K562 (cell line): ENCODE data around the gene VKORC1. TPM values are rescaled to one million over a fixed set of nuclear protein-coding genes. Genes with fewer than 3 reads are reported as not detected.

ENCODE experiments used
- BCOR ChIP-seq: fragments of 450-650 bp; IDR thresholded peaks from 2 replicates; pipeline ENCODE4 v1.6.1; 2016
- CCNT2 ChIP-seq: IDR thresholded peaks from 2 replicates; pipeline ENCODE4 v1.6.1; 2011; ENCODE audit warnings: borderline replicate concordance, low read depth, mild to moderate bottlenecking, moderate library complexity, mixed read lengths, low read length; ENCODE audit not compliant: insufficient read length; ENCODE audit errors: extremely low read depth
- ETV1 ChIP-seq: fragments of 450-650 bp; conservative IDR thresholded peaks from 2 replicates; pipeline ENCODE4 v1.6.1; 2016; ENCODE audit warnings: missing genetic modification characterization, control low read depth, low read depth, missing compliant biosample characterization
- EZH2 ChIP-seq: IDR thresholded peaks from 2 replicates; pipeline ENCODE4 v1.6.1; 2012; ENCODE audit warnings: low read depth, mild to moderate bottlenecking, inconsistent platforms, low read length, borderline replicate concordance
- HMGN3 ChIP-seq: IDR thresholded peaks from 2 replicates; pipeline ENCODE4 v1.6.1; 2011; ENCODE audit warnings: borderline replicate concordance, low read depth, mild to moderate bottlenecking, mixed read lengths, low read length; ENCODE audit not compliant: insufficient read length; ENCODE audit errors: extremely low read depth
- KDM5B ChIP-seq: fragments of 200-600 bp; sonication (generic); IDR thresholded peaks from 2 replicates; pipeline ENCODE4 v1.6.1; 2012; ENCODE audit warnings: low read depth, mild to moderate bottlenecking, moderate library complexity, low read length, control low read depth, inconsistent platforms; ENCODE audit not compliant: insufficient replicate concordance
- MCM3 ChIP-seq: fragments of 450-650 bp; IDR thresholded peaks from 2 replicates; pipeline ENCODE4 v1.6.1; 2016
- RBM22 ChIP-seq: fragments of 200-400 bp; formaldehyde crosslinking; IDR thresholded peaks from 2 replicates; pipeline ENCODE4 v1.6.1; 2018; ENCODE audit warnings: low read length, low read depth; ENCODE audit not compliant: poor library complexity, severe bottlenecking
- RFX7 ChIP-seq: fragments of 250-450 bp; sonication (Bioruptor Pico); IDR thresholded peaks from 2 replicates; pipeline ENCODE4 v1.5.1; 2021; ENCODE audit warnings: mild to moderate bottlenecking
- SETDB1 ChIP-seq: IDR thresholded peaks from one replicate; pipeline ENCODE4 v1.6.1; 2012; ENCODE audit warnings: low read length, control low read depth, inconsistent platforms
- SIN3A ChIP-seq, 2 experiments: fragments of 150-350 bp in 1 of 2; IDR thresholded peaks; 2 replicates each; pipeline ENCODE4 v1.6.1; 2011 to 2016; ENCODE audit warnings: borderline replicate concordance in 2 of 2, low read depth in 2 of 2, low read length in 2 of 2, mild to moderate bottlenecking in 2 of 2, moderate library complexity in 2 of 2; ENCODE audit not compliant: control insufficient read depth in 1 of 2
- SMAD2 ChIP-seq: fragments of 150-350 bp; IDR thresholded peaks from 2 replicates; pipeline ENCODE4 v1.6.1; 2014; ENCODE audit warnings: low read depth, mild to moderate bottlenecking, low read length
- SMAD4 ChIP-seq: fragments of 250-450 bp; sonication (Bioruptor Pico); conservative IDR thresholded peaks from 2 replicates; pipeline ENCODE4 v1.8.0; 2021; ENCODE audit warnings: inconsistent platforms, mild to moderate bottlenecking, moderate library complexity
- SMARCB1 ChIP-seq: IDR thresholded peaks from 2 replicates; pipeline ENCODE4 v1.6.1; 2011; ENCODE audit warnings: improper control_type of control experiment, low read depth; ENCODE audit not compliant: insufficient read length
- ZBED1 ChIP-seq: IDR thresholded peaks from 2 replicates; pipeline ENCODE4 v1.6.1; 2014
- polyA plus RNA-seq, 8 experiments: library from polyadenylated mRNA; depleted of rRNA in 4 of 8; stranded (reverse) in 5 of 8; unstranded in 3 of 8; fragments of >200 nt; fragmentation: Nextera tagmentation in 2 of 8; fragmentation: Illumina TruSeq in 1 of 8; extraction: Ambion mirVana in 2 of 8; extraction: Trizol in 1 of 8; gene quantifications; 2 replicates each; pipeline versions ENCODE4 v1.2.1 to v1.2.3, GENCODE V29; 2011 to 2014; ENCODE audit warnings: inconsistent platforms in 1 of 8, missing spikeins in 1 of 8
- total RNA-seq, 7 experiments: library from RNA; depleted of rRNA in 6 of 7; stranded (reverse); fragments of >200 nt in 6 of 7; fragmentation: Illumina TruSeq in 2 of 7; extraction: Trizol in 2 of 7; gene quantifications; 2 replicates each; pipeline versions ENCODE4 v1.2.1 to v1.2.3, GENCODE V29; 2011 to 2021; ENCODE audit warnings: low replicate concordance in 1 of 7
- TF ChIP-seq, protein P1 (sequence below): sonication (generic); formaldehyde crosslinking; IDR thresholded peaks from 2 replicates; pipeline ENCODE4 v1.8.0; 2022; ENCODE audit warnings: mild to moderate bottlenecking, missing genetic modification reagents, borderline replicate concordance
- TF ChIP-seq, protein P2 (sequence below): sonication (generic); formaldehyde crosslinking; IDR thresholded peaks from 2 replicates; pipeline ENCODE4 v1.8.0; 2022; ENCODE audit warnings: mild to moderate bottlenecking, missing genetic modification reagents
- TF ChIP-seq, protein P3 (sequence below): IDR thresholded peaks from 2 replicates; pipeline ENCODE4 v1.6.1; 2011; ENCODE audit warnings: borderline replicate concordance, low read depth, mild to moderate bottlenecking, moderate library complexity, low read length; ENCODE audit not compliant: insufficient read depth, poor library complexity, severe bottlenecking

VKORC1 gene
- total and polyA plus RNA-seq, 9 of the 15 experiments (the other 6 are each of a cell fraction or from before 2014, with no cell fraction given): 30.0 to 119 (median 62.1) TPM

DNA sequence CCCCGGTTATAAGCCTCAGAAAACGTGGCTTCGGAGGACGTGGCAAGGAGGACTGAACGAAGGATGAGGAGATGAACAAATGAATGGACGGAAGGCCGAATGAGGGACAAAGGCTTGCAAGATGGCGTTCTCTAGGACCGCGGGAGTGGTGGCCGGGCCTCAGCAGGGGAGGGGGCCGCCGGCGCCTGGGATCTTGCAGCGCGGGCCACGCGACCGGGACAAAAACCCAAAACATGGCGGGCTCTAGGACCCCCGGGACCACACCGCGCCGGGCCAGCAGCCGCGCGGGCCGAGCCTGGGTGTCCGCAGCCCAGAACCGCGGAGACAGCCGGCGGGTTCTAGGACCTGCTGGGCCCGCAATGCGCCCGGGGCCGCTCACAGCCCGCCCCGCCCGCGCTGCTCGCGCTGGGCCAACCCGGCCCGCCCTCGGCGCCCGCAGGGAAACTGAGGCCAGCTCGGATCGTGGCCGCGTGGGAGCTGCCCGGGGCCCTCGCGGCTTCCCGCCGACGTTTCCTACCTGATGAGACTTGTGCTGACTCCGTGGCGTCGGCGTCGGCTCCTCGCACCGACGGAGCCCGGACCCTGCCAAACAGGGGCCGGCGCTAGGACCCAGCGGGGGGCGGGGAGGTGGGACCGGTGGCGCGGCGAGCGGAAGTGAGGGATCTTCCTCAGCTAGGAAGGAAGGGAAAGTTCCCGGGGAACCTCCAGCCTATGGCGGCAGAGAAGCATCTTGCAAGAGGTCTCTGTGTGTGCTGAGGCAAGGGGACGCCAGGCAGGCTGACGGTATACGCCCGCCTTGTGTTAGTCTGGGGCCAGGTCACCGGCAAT lies 21.2 kb downstream of the VKORC1 start (continued):
- TF ChIP-seq, protein P1, sequence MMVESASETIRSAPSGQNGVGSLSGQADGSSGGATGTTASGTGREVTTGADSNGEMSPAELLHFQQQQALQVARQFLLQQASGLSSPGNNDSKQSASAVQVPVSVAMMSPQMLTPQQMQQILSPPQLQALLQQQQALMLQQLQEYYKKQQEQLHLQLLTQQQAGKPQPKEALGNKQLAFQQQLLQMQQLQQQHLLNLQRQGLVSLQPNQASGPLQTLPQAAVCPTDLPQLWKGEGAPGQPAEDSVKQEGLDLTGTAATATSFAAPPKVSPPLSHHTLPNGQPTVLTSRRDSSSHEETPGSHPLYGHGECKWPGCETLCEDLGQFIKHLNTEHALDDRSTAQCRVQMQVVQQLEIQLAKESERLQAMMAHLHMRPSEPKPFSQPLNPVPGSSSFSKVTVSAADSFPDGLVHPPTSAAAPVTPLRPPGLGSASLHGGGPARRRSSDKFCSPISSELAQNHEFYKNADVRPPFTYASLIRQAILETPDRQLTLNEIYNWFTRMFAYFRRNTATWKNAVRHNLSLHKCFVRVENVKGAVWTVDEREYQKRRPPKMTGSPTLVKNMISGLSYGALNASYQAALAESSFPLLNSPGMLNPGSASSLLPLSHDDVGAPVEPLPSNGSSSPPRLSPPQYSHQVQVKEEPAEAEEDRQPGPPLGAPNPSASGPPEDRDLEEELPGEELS (CRISPR knock-in tag): no peak; the same call in 1 of the 2 replicates
- TF ChIP-seq CCNT2: peak; percentile 53
- no peak for TF ChIP-seq SMAD2
- no peak for TF ChIP-seq KDM5B
- peak; percentile 67 for TF ChIP-seq RBM22
- peak; percentile 91 for TF ChIP-seq BCOR
- peak; percentile 87 for TF ChIP-seq SMAD4 (CRISPR knock-in tag)
- peak in 1 of 2 experiments; percentile 82; a peak in 1 of 4 replicates for TF ChIP-seq SIN3A (IDR thresholded peaks at IDR 0.05; ENCODE audit: borderline replicate concordance in 2 of 2, control insufficient read depth in 1 of 2, low read depth in 2 of 2, low read length in 2 of 2)
- TF ChIP-seq, protein P2, sequence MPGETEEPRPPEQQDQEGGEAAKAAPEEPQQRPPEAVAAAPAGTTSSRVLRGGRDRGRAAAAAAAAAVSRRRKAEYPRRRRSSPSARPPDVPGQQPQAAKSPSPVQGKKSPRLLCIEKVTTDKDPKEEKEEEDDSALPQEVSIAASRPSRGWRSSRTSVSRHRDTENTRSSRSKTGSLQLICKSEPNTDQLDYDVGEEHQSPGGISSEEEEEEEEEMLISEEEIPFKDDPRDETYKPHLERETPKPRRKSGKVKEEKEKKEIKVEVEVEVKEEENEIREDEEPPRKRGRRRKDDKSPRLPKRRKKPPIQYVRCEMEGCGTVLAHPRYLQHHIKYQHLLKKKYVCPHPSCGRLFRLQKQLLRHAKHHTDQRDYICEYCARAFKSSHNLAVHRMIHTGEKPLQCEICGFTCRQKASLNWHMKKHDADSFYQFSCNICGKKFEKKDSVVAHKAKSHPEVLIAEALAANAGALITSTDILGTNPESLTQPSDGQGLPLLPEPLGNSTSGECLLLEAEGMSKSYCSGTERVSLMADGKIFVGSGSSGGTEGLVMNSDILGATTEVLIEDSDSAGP (CRISPR knock-in tag): 0 out of 2 replicates have a peak, but pooled peaks have one; percentile 45
- TF ChIP-seq EZH2: no peak
- TF ChIP-seq ZBED1: no peak
- no peak for TF ChIP-seq RFX7 (CRISPR knock-in tag)
- no peak for TF ChIP-seq SMARCB1
- no peak for TF ChIP-seq SETDB1
- peak; percentile 61 for TF ChIP-seq HMGN3
- TF ChIP-seq, protein P3, sequence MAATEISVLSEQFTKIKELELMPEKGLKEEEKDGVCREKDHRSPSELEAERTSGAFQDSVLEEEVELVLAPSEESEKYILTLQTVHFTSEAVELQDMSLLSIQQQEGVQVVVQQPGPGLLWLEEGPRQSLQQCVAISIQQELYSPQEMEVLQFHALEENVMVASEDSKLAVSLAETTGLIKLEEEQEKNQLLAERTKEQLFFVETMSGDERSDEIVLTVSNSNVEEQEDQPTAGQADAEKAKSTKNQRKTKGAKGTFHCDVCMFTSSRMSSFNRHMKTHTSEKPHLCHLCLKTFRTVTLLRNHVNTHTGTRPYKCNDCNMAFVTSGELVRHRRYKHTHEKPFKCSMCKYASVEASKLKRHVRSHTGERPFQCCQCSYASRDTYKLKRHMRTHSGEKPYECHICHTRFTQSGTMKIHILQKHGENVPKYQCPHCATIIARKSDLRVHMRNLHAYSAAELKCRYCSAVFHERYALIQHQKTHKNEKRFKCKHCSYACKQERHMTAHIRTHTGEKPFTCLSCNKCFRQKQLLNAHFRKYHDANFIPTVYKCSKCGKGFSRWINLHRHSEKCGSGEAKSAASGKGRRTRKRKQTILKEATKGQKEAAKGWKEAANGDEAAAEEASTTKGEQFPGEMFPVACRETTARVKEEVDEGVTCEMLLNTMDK: no peak
- no peak for TF ChIP-seq MCM3
- peak; percentile 63 for TF ChIP-seq ETV1
